ENCODE measurements around the gene ARRB2.

GRCh38 chr17:4742629-4743028 is 32.2 kb downstream of the ARRB2 start:
- no peak for TF ChIP-seq CTBP1 (IDR thresholded peaks at IDR 0.05; ENCODE audit: borderline replicate concordance)
- TF ChIP-seq FOXA1 (IDR thresholded peaks at IDR 0.05): no peak
- TF ChIP-seq NFRKB (IDR thresholded peaks at IDR 0.05): no peak
- TF ChIP-seq FOXK2 (IDR thresholded peaks at IDR 0.05): no peak
- no peak for TF ChIP-seq ZNF384 (IDR thresholded peaks at IDR 0.05)
- no peak for TF ChIP-seq TARDBP (IDR thresholded peaks at IDR 0.05)
- TF ChIP-seq FOXM1 (IDR thresholded peaks at IDR 0.05; ENCODE audit: borderline replicate concordance): no peak
- TF ChIP-seq PKNOX1 (IDR thresholded peaks at IDR 0.05): no peak
- TF ChIP-seq L3MBTL2 (conservative IDR thresholded peaks at IDR 0.05): no peak
- no peak for TF ChIP-seq ELF4 (IDR thresholded peaks at IDR 0.05)
- no peak for TF ChIP-seq LEF1 (IDR thresholded peaks at IDR 0.05; ENCODE audit: borderline replicate concordance)
- TF ChIP-seq BHLHE40 (IDR thresholded peaks at IDR 0.05; ENCODE audit: borderline replicate concordance): no peak
- TF ChIP-seq ARNT (IDR thresholded peaks at IDR 0.05): no peak

All from HEK293T (cell line).